NCI-H1436 (cell line): ENCODE results near the gene CD200R1.
A peak's percentile ranks its signal among the peaks of the same experiment; 100 is the strongest.
"Not testable (repeated sequence)": the region's sequence is repeated elsewhere in the genome, so short reads cannot be mapped to it uniquely, and the experiment has no call there.

Experiments
- DNase-seq: peaks from one replicate; lab custom pipeline; 2025; lab: John Stamatoyannopoulos, UW

CD200R1 gene

DNA sequence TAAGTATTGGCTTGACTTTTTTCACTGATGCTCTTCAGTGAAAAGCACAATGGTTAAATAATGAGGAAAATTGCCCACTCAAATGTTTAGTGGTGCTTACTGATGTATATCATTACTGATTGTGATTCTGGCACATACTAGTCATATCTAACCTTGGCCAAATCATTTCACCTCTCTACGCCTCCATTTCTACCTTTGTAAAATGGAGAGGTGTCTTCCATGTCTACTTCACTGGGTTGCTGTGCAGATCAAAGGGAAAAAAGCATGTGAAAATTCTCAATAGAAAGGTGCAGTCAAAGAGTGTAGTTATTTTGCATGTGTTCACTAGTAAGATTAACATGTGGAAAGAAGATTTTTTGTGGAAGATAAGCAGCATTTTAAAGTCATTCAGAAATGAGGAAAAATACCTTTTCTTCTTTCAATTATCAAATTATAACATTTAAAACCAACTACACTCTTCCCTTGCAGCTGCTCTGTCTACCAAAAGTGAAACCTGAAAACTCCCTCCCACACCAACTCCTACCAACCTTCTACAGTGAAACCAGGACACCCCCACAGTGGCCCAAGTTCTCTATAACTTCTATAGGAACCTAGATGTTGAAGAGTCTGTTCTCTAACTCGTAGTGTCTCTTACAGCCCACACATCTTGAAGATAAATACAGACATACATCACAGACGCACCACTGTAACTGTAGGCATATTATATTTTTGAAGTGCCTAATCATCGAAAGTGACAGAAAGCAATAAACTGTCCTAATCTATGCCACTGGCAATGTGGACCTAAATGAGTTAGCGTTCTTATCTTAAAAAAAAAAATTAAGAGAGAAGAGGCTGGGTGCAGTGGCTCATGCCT is 1.4 kb downstream of the CD200R1 start:
- peak; percentile 12 for DNase-seq

GRCh38 chr3:112972158-112972557 is 2.7 kb downstream of the CD200R1 start:
- no peak for DNase-seq

DNA sequence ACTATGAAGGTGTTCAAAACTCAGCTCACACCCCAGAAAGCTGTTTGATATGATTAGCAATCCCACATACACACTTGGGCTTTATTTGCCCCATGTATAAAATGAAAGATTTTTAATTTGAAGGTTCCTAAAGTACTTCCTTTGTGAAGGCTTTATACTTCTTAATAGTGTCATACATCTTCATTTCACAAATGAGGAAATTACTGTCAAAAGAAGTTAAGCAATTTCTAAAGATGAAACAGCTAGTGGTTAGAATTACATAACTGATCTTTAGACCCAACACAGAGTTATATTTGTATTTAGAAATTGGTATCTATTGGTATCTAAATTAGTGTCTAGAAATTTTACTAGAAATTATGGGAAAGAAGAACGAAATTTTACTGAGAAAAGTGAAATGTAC is 7.1 kb downstream of the CD200R1 start:
- no peak for DNase-seq

GRCh38 chr3:112967425-112967824 is 7.5 kb downstream of the CD200R1 start:
- no peak for DNase-seq

DNA sequence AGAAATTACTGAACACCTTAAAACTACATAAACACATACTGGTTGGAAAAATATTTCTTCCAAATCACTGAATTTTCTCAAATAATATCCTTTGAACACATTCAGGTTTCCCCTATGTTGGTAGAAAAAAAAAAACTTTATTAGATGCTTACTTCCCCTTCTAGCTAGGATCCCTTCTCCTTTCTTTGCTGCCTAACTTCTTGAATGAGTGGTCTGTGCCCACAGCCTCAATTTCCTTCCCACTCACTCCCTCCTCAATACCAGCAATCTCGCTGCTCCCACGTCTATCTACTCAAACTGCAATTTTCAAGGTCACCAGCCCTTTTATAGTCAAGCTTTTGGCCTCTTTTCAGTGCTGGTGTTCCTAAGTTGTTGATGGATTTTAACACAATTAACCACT is 8.3 kb downstream of the CD200R1 start:
- DNase-seq: no peak

DNA sequence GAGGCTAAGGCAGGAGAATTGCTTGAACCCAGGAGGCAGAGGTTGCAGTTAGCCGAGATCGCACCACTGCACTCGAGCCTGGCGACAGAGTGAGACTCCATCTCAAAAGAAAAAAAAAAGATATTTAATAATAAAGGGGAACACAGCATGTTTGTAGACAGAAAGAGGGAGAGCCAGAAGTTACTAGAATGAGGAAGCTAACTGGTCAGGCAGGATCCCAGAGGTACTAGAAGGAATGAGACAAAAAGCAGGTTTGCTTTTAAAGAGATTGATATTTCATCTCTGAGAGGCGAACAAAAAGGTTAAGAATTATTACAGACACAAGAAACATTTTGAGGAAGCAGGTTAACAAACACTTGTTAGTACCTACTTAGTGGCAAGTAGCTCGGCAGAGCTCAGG is 9.2 kb downstream of the CD200R1 start:
- DNase-seq: no peak

DNA sequence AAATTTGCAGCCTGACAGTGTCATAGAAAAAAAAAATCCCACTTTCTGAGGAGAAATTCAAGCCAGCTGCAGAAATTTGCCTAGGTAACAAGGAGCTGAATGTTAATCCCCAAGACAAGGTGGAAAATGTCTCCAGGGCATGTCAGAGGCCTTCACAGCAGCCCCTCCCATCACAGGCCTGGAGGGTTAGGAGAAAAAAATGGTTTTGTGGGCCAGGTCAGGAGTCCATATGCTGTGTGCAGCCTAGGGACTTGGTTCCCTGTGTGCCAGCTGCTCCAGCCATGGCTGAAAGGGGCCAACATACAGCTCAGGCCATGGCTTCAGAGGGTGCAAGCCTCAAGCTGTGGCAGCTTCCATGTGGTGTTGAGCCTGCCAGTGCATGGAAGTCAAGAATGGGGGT is 11.2 kb downstream of the CD200R1 start:
- DNase-seq: no peak

GRCh38 chr3:112958811-112959560 is 15.9 kb downstream of the CD200R1 start:
- no peak for DNase-seq

DNA sequence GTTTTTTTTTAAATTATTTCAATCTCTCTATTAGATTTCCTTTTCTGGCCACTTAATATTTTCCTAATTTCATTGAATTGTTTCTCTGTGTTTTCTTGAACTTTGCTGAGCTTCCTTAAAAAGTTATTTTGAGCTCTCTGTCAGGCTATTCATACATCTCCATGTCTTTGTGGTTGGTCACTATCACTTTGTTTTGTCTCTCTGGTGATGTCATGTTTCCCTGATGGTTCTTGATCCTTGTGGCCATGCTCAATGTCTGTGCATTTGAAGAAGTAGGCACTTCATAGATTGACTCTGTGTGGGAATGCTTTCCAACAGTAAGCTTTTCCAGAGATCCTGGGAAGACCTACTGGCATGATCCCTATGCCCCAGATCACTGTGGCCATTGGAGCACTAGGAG is 18.6 kb downstream of the CD200R1 start:
- no peak for DNase-seq

- no peak for DNase-seq
Observed at GRCh38 chr3:112948346-112948838, 26.5 kb downstream of the CD200R1 start.

DNA sequence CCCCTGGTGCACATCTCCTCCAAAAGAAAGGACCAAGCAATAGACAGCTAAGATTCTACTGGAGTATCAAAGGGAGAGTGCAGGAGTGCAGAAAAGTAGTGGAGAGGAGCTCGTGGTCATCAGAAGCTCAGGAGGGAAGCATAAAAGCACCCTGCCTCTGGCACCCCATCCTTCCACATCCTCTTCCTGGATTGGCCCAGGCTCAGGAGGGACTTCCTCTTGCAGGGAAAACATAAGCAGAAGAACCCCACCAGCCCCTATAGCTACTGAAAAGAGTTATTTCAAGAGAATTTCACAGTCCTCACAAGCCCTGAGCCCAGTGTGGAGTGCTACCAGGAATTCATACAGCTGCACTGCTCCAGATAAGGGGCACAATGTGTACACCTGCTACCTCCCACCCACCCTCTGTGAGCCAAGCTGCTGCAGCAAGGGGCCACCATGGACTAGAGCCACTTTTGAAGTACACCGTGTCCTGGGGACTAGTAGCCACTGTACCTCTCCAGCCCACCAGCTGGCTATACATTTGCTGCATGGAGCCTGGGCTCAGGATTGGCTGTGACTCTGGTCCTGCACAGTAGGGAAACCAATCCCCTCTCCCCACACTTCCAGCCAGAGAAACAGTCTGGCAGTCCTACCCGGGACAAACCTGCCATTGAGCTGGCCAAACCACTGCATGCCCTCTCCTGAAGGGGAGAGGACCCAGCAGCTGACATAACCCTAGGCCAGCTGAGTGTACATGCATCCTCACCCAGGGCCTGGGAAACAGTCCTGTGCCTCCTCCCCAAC is 43.0 kb downstream of the CD200R1 start:
- no peak for DNase-seq

DNA sequence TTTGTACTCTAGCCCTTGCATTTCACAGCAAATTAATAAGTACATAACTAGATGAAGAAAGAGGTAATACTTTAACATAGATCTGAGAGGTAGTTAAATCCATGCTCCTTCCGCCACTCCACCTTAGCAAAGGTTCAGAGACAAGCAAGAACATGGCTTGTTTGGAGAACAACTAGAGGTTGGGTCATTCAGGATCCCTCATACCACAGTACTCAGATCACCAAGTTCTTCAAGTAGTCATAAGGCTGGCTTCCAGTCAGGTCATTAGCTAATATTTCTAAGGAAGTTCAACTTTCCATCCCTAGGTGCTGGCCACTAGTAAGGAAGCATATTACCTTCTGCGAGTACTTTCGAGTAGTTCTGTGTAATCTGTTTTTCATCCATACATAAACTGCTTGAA is 44.1 kb downstream of the CD200R1 start:
- DNase-seq: no peak

DNA sequence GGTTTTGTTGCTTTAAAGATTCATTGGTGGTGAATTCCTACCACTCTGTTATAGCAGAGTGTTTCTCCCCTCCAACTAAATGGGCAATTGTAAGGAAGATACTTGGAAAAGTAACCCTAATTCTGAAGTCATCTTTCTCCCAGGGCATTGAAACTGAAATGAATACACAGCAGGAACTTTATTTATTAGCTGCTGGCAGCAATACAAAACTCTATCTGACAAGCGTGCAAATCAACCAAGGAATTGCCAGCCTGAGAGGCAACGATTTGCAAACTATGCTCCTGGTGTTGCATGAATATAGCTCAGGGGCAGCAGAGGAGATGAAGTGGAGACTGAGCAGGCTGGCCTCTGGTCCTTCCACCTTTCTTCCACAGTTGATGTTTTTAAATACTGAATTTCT is 48.9 kb downstream of the CD200R1 start:
- no peak for DNase-seq

DNA sequence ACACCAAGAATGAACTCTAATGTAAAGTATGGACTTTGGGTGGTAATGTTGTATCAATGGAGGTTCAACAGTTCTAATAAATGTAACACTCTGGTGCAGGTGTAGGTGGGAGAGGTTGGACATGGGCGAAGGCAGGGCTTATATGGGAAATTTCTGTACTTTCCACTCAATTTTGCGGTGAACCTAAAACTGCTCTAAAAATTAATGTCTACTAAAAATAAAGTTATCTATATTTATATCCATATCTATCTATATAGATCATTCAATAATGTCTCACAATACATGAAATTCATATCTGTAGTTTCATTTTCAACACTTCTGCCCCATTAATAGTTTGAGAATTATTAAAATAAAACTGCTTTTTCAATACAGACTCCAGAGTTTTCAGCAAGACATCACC is 49.3 kb downstream of the CD200R1 start:
- DNase-seq: no peak

- not testable (repeated sequence) for DNase-seq
Observed at GRCh38 chr3:112919541-112919940, 55.4 kb downstream of the CD200R1 start.

DNA sequence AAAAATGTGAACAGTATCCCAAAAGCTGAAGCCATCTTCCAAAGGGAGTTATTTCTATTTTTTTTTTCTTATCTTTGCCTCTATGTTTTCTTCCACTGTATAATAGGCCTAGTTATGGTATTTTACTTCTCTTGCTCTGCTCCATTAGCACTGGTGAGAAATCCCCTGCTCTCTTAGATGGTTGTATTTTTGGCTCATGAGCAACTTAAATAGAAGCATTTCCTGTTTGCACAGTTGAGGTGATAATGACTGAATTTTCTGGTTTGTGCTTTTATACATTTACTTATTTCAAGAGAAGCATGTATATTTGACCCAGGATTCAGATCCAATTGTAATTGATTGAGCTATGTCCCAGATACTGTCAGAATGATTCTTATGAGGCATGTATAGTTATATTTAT is 66.7 kb downstream of the CD200R1 start:
- DNase-seq: no peak

GRCh38 chr3:112904786-112905185 is 70.1 kb downstream of the CD200R1 start:
- no peak for DNase-seq

- no peak for DNase-seq
Observed at GRCh38 chr3:112900113-112900512, 74.8 kb downstream of the CD200R1 start.

DNA sequence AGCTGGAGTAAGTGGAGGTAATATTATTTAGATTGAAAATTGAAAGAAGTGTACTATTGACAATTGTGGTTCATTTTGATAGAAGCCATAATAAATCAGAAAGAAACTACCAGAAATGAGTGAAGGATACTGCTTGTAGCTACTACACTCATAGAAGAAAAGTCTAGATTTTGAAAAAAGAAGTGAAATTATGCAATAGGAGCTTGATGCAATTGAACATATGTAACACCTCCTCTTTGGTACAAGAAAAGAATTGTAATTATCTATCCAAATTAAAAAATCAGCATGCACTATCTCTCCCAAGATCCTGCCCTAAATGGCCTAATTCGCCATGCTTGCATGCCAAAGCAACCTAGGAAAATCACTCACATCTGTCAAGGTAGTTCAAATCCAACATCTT is 77.1 kb downstream of the CD200R1 start:
- DNase-seq: no peak

DNA sequence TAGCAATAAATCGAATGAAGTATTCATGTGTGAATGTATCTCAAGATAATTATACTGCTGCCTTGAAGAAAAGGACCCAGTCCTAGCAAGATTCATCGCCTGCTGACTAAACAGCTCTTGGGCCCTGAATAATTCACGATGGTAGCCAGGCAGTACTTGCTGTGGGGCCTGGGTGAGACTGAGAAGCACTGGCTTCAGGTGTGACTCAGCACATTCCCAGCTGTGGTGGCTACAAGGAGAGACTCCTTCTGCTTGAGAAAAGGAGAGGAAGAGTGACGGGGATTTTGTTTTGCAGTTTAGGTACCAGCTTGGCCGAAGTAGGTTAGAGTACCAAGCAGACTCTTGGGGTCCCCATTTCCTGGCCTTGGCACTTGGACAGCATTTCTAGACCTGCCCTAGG is 80.6 kb downstream of the CD200R1 start:
- DNase-seq: no peak

- no peak for DNase-seq
Observed at GRCh38 chr3:112889357-112889756, 85.5 kb downstream of the CD200R1 start.

DNA sequence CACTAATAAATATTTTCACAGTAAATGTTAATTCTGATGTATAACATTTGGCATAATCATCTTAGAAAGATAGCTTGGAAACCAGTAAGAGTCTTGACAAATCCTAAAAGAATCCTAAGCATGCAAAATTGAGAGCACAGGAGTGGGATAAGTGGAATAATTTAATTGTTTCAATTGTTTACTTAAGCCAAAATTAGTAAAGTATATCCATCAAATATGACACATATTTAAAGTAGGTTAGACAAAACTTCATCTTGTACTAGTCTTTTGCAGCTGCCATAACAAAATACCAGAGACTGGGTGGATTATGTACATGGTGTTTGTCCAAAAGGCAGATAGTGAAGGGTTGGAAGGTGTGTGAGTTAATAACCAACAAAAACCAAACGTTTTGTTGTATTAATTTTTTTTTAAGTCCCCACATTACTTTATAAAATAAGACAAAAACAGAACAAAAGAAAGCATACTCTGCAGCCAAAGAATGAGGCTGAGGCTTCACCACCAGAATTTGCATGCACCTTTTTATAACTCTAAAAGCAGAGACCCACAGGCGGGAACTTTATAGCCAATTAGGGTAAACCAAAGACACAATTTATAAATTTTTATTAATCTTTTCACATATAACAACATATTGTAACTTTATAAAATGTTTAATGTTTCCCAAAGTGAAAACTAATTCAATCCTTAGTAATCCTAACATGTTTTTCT is 86.4 kb downstream of the CD200R1 start:
- no peak for DNase-seq
